RWPE2 (cell line): ENCODE data around the gene NTF4.

Experiments used
- ATAC-seq: fragments of 200-7000 bp; cut with Tn5 transposase; 3 replicates; pipeline ENCODE4 v1.9.1; 2021; ENCODE audit warnings: low read depth
- DNase-seq: peaks from one replicate; pipeline ENCODE4 v3.0.0-alpha.2; 2020; ENCODE audit warnings: low spot score
- H3K27ac ChIP-seq: fragments of 450-650 bp; 2 replicates; pipeline ENCODE4 v1.5.1; 2017; ENCODE audit warnings: mild to moderate bottlenecking; ENCODE audit not compliant: poor library complexity, severe bottlenecking
- H3K27me3 ChIP-seq: fragments of 250-450 bp; sonication (Bioruptor Pico); 2 replicates; pipeline ENCODE4 v1.5.1; 2021; ENCODE audit warnings: mild to moderate bottlenecking, moderate library complexity; ENCODE audit not compliant: insufficient read depth, poor library complexity, severe bottlenecking
- H3K36me3 ChIP-seq: fragments of 250-450 bp; sonication (Bioruptor Pico); 2 replicates; pipeline ENCODE4 v1.5.1; 2020; ENCODE audit warnings: low read depth, mild to moderate bottlenecking, moderate library complexity
- H3K4me1 ChIP-seq: fragments of 250-450 bp; sonication (Bioruptor Pico); 2 replicates; pipeline ENCODE4 v1.5.1; 2021; ENCODE audit warnings: mild to moderate bottlenecking, moderate library complexity; ENCODE audit not compliant: insufficient read depth, poor library complexity, severe bottlenecking
- H3K4me3 ChIP-seq: fragments of 250-450 bp; sonication (Bioruptor Pico); 2 replicates; pipeline ENCODE4 v1.5.1; 2021; ENCODE audit warnings: mild to moderate bottlenecking, moderate library complexity; ENCODE audit not compliant: severe bottlenecking
- H3K9me3 ChIP-seq: fragments of 250-450 bp; sonication (Bioruptor Pico); 2 replicates; pipeline ENCODE4 v1.5.1; 2021; ENCODE audit warnings: mild to moderate bottlenecking, moderate library complexity; ENCODE audit not compliant: severe bottlenecking
- TF ChIP-seq, protein P1 (sequence below): fragments of 450-650 bp; IDR thresholded peaks from one replicate; pipeline ENCODE4 v1.5.1; 2017; ENCODE audit warnings: mild to moderate bottlenecking, moderate library complexity; ENCODE audit not compliant: poor library complexity, severe bottlenecking

Gene NTF4

GRCh38 chr19:49097453-49098288 lies 33.1 kb upstream of the NTF4 start:
- no peaks in the 10 kb centered on the region for H3K9me3 ChIP-seq
- H3K36me3 ChIP-seq: peaks cover 85% of the 10 kb centered on the region
- no peak overlapping the region for H3K27ac ChIP-seq
- DNase-seq (no peak), ATAC-seq (peak; percentile 80)
- TF ChIP-seq, protein P1, sequence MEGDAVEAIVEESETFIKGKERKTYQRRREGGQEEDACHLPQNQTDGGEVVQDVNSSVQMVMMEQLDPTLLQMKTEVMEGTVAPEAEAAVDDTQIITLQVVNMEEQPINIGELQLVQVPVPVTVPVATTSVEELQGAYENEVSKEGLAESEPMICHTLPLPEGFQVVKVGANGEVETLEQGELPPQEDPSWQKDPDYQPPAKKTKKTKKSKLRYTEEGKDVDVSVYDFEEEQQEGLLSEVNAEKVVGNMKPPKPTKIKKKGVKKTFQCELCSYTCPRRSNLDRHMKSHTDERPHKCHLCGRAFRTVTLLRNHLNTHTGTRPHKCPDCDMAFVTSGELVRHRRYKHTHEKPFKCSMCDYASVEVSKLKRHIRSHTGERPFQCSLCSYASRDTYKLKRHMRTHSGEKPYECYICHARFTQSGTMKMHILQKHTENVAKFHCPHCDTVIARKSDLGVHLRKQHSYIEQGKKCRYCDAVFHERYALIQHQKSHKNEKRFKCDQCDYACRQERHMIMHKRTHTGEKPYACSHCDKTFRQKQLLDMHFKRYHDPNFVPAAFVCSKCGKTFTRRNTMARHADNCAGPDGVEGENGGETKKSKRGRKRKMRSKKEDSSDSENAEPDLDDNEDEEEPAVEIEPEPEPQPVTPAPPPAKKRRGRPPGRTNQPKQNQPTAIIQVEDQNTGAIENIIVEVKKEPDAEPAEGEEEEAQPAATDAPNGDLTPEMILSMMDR: peak; percentile 96
- no peaks in the 10 kb centered on the region for H3K27me3 ChIP-seq
- peaks cover 7% of the 10 kb centered on the region for H3K4me1 ChIP-seq
- no peak overlapping the region for H3K4me3 ChIP-seq

DNA sequence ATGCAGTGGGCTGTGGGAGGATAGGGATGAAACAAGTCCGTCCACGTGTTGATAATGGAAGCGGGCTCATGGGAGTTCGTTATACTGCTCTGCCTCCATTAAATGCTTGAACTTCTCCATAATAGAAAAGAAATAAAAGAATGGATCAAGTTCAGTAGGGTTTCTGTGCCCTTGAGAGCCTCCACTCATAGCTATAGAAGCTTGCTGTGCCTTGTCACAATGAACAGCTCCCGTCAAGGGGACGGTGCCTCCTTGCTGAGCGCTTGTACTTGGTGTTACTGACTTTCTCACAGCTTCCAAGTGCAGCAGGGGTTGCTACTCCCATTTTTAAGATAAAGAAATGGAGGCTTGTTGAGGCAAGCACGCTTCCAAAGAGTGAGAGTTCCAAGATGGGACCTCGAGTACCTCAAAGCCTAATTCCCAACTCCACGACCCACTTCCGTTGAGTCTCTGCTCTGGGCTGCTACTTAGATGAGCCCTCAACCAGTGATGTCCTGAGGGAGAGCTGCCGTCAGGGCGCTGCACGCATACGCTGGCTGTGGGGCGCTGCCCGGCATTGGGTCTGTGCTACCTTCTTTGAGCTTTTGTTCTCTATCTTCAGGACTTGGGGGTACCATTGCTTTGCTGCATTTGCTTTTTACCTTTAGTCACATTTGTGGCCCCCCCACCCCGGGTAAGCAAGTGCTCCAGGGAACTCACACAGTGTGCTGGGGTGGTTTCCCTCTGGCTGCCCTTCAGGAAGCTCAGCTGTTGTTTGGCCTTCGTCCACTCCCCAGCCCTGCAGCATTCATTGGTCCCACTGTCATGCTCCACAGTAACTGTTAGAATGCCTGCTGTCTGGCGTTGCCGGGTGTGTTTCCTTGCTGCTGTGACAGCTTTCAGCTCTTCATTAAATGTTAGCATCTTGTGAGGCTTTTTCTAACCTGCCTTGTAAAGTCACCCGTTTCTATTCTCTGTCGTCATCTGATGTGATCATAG lies 30.2 kb upstream of the NTF4 start:
- Histone ChIP-seq H3K9me3 (no peaks in the 10 kb centered on the region), H3K36me3 (peaks cover 95% of the 10 kb centered on the region), H3K4me1 (peaks cover 7% of the 10 kb centered on the region), H3K27ac (no peak overlapping the region), H3K4me3 (no peak overlapping the region), H3K27me3 (no peaks in the 10 kb centered on the region)
- ATAC-seq (no peak), DNase-seq (no peak)
- TF ChIP-seq, protein P1: no peak

- Histone ChIP-seq H3K36me3 (peaks cover 92% of the 10 kb centered on the region), H3K27ac (no peak overlapping the region), H3K4me3 (no peak overlapping the region), H3K4me1 (peaks cover 7% of the 10 kb centered on the region), H3K27me3 (no peaks in the 10 kb centered on the region), H3K9me3 (no peaks in the 10 kb centered on the region)
- DNase-seq (no peak), ATAC-seq (no peak)
- TF ChIP-seq, protein P1: no peak
These were observed 28.1 kb upstream of the NTF4 start for GRCh38 chr19:49092686-49093085.

GRCh38 chr19:49091391-49092038 lies 26.9 kb upstream of the NTF4 start:
- DNase-seq (no peak), ATAC-seq (no peak)
- Histone ChIP-seq H3K4me3 (no peak overlapping the region), H3K27me3 (no peaks in the 10 kb centered on the region), H3K36me3 (peaks cover 92% of the 10 kb centered on the region), H3K4me1 (peaks cover under 1% of the 10 kb centered on the region), H3K9me3 (no peaks in the 10 kb centered on the region), H3K27ac (no peak overlapping the region)
- TF ChIP-seq, protein P1: no peak
